ENCODE data around the gene SUPT4H1.

SUPT4H1 gene

GRCh38 chr17:58328195-58329034 lies 23.6 kb downstream of the SUPT4H1 start, which contains the start of gene TSPOAP1:
Gene TSPOAP1 (minus strand): TSS chr17:58328795. CDS start chr17:58327920, 875 bp downstream.
- peak; percentile 20 for DNase-seq

GRCh38 chr17:58327363-58328194 lies 24.4 kb downstream of the SUPT4H1 start:
- DNase-seq: no peak

DNA sequence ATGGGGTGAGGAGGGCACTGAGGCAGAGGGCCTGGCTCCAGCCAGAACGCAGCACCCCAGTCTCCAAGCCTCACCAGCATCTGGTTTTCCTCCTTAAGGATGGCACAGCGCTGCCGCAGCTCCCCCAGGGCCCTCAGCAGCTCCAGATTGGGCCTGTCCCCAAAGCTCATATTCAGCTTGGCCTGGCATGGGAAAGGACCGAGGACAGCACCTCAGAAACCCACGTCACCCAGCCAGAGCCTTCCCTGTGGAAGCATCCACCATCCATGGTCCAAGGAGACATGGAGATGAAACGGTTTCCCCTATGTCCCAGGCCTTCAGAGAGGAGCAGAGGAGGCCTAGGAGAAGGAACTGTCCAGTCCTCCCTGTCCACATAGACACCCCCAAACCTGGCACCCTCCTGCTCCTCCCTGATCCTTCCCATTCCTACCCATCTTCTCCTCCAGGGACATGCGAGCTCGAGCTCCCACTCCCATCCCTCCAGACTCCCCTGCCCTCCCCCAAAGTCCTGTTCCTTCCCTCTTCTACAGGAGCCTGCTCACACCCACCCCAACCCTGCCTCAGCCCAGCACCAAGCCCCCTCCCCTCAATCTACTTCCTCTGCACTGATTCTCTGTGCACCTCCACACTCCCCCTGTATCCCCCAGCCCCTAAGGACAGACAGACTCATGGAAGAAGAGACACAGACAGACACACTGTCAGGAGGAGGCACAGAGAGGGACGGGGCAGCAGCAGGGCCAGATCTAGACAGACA lies 25.2 kb downstream of the SUPT4H1 start:
- no peak for DNase-seq

DNA sequence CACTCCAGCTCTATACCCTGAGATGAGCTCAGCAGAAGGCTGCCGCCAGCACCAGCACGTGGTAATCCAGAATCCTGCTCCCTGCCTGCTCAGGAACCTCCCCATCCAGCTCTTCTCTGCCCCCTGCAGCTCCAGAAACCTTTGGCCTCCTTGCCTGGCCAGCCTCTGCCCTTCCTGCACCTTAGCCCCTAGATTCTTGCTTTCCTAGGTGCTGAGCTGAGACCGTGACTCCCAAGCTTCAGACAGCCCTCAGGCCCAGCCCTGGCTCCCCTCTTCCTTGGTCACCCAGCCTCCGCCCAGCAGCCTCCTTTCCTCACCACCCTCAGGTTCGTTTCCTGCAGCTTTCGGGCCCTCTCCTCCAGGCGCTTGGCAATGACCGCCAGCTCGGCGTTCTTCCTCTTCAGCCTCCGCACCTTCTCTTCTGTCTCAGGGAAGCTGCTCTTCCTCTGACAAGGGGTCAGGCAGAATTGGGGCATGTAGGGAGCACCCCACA lies 26.0 kb downstream of the SUPT4H1 start:
- DNase-seq: no peak

DNA sequence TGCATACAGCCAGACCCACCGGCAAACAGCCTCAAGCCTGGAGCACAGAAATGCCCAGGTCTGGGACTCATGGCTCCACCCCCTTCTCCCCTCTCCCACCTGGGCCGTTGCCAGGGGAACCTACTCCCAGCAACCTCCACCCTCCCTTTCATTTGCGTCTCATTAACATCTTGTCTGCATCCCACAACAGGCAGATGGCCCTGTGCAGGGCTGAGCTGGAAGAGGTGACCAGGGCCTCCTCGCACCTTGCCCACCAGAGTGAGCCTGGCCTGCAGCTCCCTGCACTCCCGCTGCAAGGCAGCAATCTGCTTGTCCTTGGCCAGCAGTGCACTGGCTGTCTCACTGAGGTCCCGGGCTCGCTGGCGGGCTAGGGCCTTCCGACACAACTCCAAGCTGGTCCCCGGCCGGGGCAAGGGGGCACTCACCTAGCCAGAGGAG lies 26.7 kb downstream of the SUPT4H1 start:
- peak; percentile 91 for DNase-seq

GRCh38 chr17:58324409-58325288 lies 27.4 kb downstream of the SUPT4H1 start:
- DNase-seq: peak; percentile 87

- no peak for DNase-seq
Measured at GRCh38 chr17:58324056-58324408, 28.0 kb downstream of the SUPT4H1 start.

- DNase-seq: no peak
Measured at GRCh38 chr17:58323366-58324055, 28.5 kb downstream of the SUPT4H1 start.

DNA sequence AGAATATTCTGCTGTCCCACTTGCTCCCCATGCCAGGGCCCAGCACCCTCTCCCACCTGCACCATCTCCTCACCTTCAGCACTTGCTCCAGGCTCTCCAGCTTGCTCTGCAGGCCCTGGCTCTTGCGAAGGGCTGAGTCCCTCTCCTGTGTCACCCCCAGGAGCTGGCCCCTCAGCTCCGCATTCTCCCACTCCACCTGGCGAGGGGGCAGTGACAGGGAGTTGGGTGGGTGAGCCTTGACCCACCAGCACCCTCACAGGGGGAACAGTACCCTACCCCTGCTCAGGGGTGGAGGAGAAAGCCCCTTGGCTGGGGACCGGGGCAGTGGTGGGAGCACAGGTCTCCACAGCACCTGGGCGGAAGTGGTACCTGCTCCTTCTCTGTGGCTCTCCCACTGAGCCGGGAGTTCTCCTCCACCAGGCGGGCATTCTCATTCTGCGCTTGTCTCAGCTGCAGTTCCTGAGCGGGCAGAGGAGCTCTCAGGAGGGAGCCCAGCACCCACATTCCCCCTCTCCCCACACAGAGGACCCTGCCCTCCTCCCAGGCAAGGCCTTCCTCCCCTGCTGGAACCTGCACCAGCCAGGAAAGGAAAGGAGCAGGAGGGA lies 29.3 kb downstream of the SUPT4H1 start:
- DNase-seq: no peak

DNA sequence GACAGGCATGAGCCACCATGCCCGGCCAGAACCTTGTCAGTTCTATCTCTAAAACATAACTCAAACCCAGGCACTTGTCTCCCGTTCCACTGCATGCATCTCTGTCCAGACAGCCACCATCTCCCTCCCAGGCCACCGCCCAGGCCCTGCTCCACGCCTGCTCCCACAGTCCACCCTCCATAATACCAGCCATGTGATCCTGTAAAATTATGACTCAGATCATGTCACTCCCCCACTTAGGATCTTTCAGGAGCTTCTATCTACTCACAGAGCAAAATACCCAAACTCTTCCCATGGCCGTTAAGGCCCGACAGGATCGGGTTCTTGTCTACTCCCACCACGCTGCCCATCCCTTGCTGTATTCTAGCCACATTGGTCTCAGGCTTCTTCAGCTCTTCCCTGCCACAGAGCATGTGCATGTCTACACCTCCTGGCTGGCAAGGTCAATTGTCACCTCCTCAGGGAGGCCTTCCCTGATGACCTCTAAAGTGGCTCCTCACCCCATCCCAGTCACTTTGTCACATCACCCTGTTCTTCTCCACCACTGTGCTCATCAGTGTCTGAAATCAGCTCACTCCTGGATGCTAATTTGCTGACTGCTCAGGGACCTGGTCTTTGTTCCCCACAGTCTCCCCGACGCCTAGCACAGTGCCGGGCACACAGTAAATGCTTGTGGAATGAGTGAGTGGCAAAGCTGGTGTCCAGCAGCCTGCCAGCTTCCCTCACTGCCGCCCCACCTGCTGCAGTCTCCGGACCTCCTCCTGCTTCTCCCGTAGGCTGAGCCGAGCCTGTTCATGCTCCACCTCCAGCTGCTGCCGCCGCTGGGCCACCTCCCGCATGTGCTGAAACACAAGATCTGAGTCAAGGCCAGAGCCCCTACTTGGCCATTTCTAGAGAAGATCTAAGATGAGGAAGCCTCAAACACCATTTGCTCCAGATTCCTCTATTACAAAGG lies 30.2 kb downstream of the SUPT4H1 start:
- no peak for DNase-seq

DNA sequence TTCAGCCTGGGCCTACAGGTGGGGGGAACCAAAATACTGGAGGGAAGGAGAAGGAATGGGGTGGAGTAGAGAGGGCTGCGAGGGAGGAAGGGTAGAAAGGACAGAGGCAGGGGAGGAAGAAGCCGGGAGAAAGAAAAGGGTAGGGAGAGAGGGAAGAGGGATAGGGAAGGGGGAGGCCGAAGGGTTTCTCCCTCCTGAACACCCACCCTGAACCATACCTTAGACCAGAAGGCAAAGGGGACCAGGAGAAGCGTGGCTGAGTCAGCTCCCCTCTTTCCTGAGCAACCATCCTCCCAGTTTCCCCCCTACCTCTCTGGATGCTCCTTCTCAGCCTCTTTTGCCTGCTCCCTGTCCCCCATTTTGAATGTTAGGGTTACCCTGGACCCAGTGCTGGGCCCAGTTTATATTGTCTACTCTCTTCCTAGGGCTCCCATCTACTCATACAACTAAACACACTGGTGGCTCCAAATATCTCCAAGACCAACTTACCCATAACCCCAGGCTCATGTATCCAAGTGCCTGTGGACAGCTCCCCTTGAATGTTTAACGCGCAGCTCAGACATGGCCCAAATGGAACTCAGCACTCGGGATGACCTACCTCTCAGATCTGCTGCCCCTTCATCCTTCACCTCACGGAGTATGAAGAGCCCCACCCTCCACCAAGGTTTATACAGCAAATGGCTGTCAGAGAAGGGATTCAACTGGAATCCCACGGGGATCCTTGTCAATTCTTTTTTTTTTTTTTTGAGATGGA lies 31.3 kb downstream of the SUPT4H1 start:
- no peak for DNase-seq

GRCh38 chr17:58320163-58320558 lies 31.8 kb downstream of the SUPT4H1 start:
- DNase-seq: no peak

- DNase-seq: no peak
Measured at GRCh38 chr17:58319173-58320162, 32.5 kb downstream of the SUPT4H1 start.

GRCh38 chr17:58318627-58319172 lies 33.3 kb downstream of the SUPT4H1 start:
- no peak for DNase-seq

DNA sequence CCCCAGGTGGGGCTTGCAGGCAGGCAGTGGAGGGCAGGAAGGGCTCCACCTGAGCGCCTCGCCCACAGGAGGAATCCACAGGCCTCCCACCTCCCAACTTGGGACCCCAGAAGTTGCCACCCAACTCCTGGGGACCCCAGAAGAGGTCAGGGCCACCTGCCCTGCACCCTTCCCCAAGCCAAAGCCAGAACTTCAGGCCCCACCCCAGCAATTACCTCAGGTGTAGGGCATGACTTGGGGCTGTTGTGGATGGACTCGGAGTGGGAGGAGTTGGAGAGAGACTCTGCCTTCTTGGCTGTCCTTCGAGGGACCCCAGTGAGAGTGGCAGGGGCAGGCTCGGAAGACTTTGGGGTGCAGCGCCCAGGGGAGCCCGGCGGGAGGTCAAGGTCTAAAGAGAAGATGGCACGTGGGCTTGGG lies 33.9 kb downstream of the SUPT4H1 start:
- DNase-seq: no peak

DNA sequence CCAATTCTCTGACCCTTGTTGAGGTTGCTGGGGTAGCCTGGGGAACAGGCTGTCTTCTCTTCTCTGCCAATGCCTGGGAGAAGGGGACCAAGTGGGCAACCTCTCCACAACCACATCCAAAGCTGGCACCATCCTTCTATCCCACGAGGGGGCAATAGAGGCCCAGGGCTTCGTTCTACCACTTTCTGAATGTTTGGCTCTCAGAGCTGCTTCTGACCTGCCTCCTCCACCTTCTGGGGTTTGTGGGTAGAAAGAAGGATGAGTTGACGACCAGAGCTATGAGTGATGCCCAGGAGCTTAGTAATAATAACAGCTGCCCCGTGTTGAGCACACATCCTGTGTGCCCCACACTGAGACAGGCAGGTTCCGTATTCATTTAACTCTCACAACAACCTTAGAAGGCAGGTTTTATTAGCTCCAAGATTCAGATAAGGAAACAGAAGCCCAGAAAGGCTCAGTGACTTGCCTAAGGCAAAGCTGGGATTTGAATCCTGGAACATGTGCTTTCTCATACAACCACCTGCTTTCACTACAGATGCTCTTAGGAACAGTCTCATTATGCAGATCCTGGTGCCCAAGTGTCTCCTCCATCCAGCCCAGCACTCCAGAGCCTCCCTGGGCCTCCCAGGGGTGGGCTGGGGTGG lies 34.5 kb downstream of the SUPT4H1 start:
- peak; percentile 58 for DNase-seq

Measured in NCI-H69 (cell line).